B cell (primary cell): ENCODE data around the gene ACSBG1. TPM values are rescaled to one million over a fixed set of nuclear protein-coding genes. Genes with fewer than 3 reads are reported as not detected.

ENCODE experiments used
- ATAC-seq: fragments of 200-7000 bp; cut with Tn5 transposase; one replicate; pipeline ENCODE4 v1.10.0; 2021; ENCODE audit warnings: low read depth, mild to moderate bottlenecking, moderate number of reproducible peaks, moderate library complexity
- CTCF ChIA-PET: fragments of 350-600 bp; sonication (Branson Sonifier 250); formaldehyde crosslinking; loops from one replicate; lab custom pipeline; 2021; ENCODE audit warnings: antibody characterized with exemption, inconsistent platforms; lab: Charles Lee
- POLR2A ChIA-PET: fragments of 350-600 bp; sonication (Branson Sonifier 250); formaldehyde crosslinking; loops from one replicate; lab custom pipeline; 2021; ENCODE audit warnings: antibody characterized with exemption; lab: Charles Lee
- DNase-seq: peaks from one replicate; pipeline ENCODE4 v3.0.0; 2013
- H2AFZ ChIP-seq: 2 replicates; pipeline ENCODE4 v1.6.1; 2012; ENCODE audit warnings: mild to moderate bottlenecking, low read depth, low read length; ENCODE audit not compliant: insufficient read depth, poor library complexity, severe bottlenecking
- H3K27ac ChIP-seq, 2 donors: 1 replicate in 1 of 2; 2 replicates in 1 of 2; pipeline ENCODE4 v1.5.1; 2012 to 2013; ENCODE audit warnings: low read length in 2 of 2, mild to moderate bottlenecking in 2 of 2, moderate library complexity in 1 of 2
- H3K27me3 ChIP-seq, 4 experiments: fragments of 200-600 bp in 1 of 4; sonication (generic) in 1 of 4; replicated peaks in 1 of 4; 1 replicate in 2 of 4; 2 replicates in 2 of 4; pipeline versions ENCODE4 v1.6.1 to v1.7.0; 2013 to 2016; ENCODE audit warnings: low read length in 3 of 4, mild to moderate bottlenecking in 2 of 4, mixed read lengths in 1 of 4, moderate library complexity in 1 of 4; ENCODE audit not compliant: insufficient read depth in 4 of 4, control insufficient read depth in 3 of 4; ENCODE audit errors: control extremely low read depth in 1 of 4
- H3K36me3 ChIP-seq, 2 experiments: replicated peaks in 1 of 2; 1 replicate in 1 of 2; 2 replicates in 1 of 2; pipeline versions ENCODE4 v1.6.1 to v1.7.1; 2013; ENCODE audit warnings: low read length in 1 of 2; ENCODE audit not compliant: insufficient read depth in 2 of 2, control insufficient read depth in 1 of 2; ENCODE audit errors: control extremely low read depth in 1 of 2, extremely low read depth in 1 of 2
- H3K4me1 ChIP-seq, 2 donors: fragments of 200-600 bp in 1 of 2; sonication (generic) in 1 of 2; 1 replicate in 1 of 2; 2 replicates in 1 of 2; pipeline versions ENCODE4 v1.5.1 to v1.6.1; 2013 to 2017; ENCODE audit warnings: low read length in 2 of 2; ENCODE audit not compliant: control insufficient read depth in 2 of 2, insufficient read depth in 2 of 2
- H3K4me2 ChIP-seq: replicated peaks from 2 replicates; pipeline ENCODE3; 2012; ENCODE audit warnings: mild to moderate bottlenecking, low read depth, low read length; ENCODE audit not compliant: poor library complexity, severe bottlenecking
- H3K4me3 ChIP-seq, 5 experiments: fragments of 200-600 bp in 1 of 5; sonication (generic) in 1 of 5; 1 replicate in 3 of 5; 2 replicates in 2 of 5; pipeline versions ENCODE4 v1.5.1 to v1.7.0; 2011 to 2016; ENCODE audit warnings: low read length in 4 of 5, mild to moderate bottlenecking in 4 of 5, low read depth in 2 of 5, control low read depth in 1 of 5, moderate library complexity in 1 of 5; ENCODE audit not compliant: insufficient read depth in 1 of 5; ENCODE audit errors: control extremely low read depth in 1 of 5, extremely low read depth in 1 of 5
- H3K79me2 ChIP-seq: fragments of 200-600 bp; sonication (generic); one replicate; pipeline ENCODE4 v1.6.0; 2016; ENCODE audit warnings: low read length; ENCODE audit not compliant: control insufficient read depth, insufficient read depth
- H3K9ac ChIP-seq: fragments of 200-600 bp; sonication (generic); 2 replicates; pipeline ENCODE4 v1.6.1; 2017; ENCODE audit warnings: mild to moderate bottlenecking, low read length, moderate library complexity
- H3K9me3 ChIP-seq, 3 donors: one replicate each; pipeline versions ENCODE4 v1.6.1 to v1.7.1; 2013; ENCODE audit warnings: low read length in 2 of 3; ENCODE audit not compliant: control insufficient read depth in 2 of 3, insufficient read depth in 1 of 3; ENCODE audit errors: control extremely low read depth in 1 of 3
- H4K20me1 ChIP-seq: 2 replicates; pipeline ENCODE4 v1.6.0; 2012; ENCODE audit warnings: mild to moderate bottlenecking, low read length; ENCODE audit not compliant: insufficient read depth, control insufficient read depth, poor library complexity, severe bottlenecking
- H3K27ac Mint-ChIP-seq: one replicate; pipeline ENCODE4 v1.8.0; 2021; ENCODE audit warnings: mixed read lengths
- H3K27me3 Mint-ChIP-seq: one replicate; pipeline ENCODE4 v1.8.0; 2021; ENCODE audit warnings: mixed read lengths
- H3K4me1 Mint-ChIP-seq: one replicate; pipeline ENCODE4 v1.8.0; 2021; ENCODE audit warnings: mixed read lengths
- H3K4me3 Mint-ChIP-seq: one replicate; pipeline ENCODE4 v1.8.0; 2021; ENCODE audit warnings: mixed read lengths
- H3K9me3 Mint-ChIP-seq: one replicate; pipeline ENCODE4 v1.8.0; 2022; ENCODE audit warnings: mixed read lengths; ENCODE audit not compliant: insufficient read depth
- EZH2 ChIP-seq: IDR thresholded peaks from 2 replicates; pipeline ENCODE4 v1.6.1; 2012; ENCODE audit warnings: borderline replicate concordance, low read depth, mild to moderate bottlenecking, moderate library complexity, low read length; ENCODE audit not compliant: insufficient read depth, poor library complexity, severe bottlenecking
- WGBS: methylation state at CpG from one replicate; pipeline ENCODE4 v1.1.5; 2013; ENCODE audit warnings: missing lambda C conversion rate; ENCODE audit not compliant: insufficient coverage; 5-methylcytosine and 5-hydroxymethylcytosine counted together
- intact Hi-C: fragments of 100-400 bp; cut with micrococcal nuclease; formaldehyde crosslinking; loops from one replicate; pipeline ENCODE4 v1.10.0; 2022
- polyA plus RNA-seq: library from polyadenylated mRNA; depleted of rRNA; stranded (reverse); fragments of >200 nt; gene quantifications from 2 replicates; pipeline ENCODE4 v1.2.3, GENCODE V29; 2012
- total RNA-seq, 2 donors: library from RNA; stranded (reverse); fragments of 120-200 nt in 1 of 2; gene quantifications; 1 replicate in 1 of 2; 2 replicates in 1 of 2; pipeline versions ENCODE4 v1.2.3 to v1.2.4, GENCODE V29; 2013 to 2022
- TF ChIP-seq, protein P1 (sequence below): fragments of 200-600 bp; IDR thresholded peaks from one replicate; pipeline ENCODE4 v1.8.0; 2022; ENCODE audit warnings: antibody characterized with exemption, mild to moderate bottlenecking

ACSBG1 gene
- total and polyA plus RNA-seq, 2 donors (not counting 1 experiment from before 2014, with no cell fraction given), result 0.03 to 0.07 TPM

GRCh38 chr15:78266229-78266628 lies 31.9 kb upstream of the ACSBG1 start:
- Histone ChIP-seq H4K20me1 (no peaks in the 10 kb centered on the region), H3K27ac (no peak overlapping the region), H3K27me3 (peaks cover 0 to 3% (median 0%) of the 10 kb centered on the region in 4 experiments), H3K36me3 (no peaks in the 10 kb centered on the region), H3K79me2 (no peaks in the 10 kb centered on the region), H3K4me3 (no peak overlapping the region), H2AFZ (no peak overlapping the region), H3K4me1 (peaks cover 10% of the 10 kb centered on the region in 2 donors), H3K9me3 (no peaks in the 10 kb centered on the region), H3K9ac (no peak overlapping the region), H3K4me2 (no peak overlapping the region)
- Mint-ChIP-seq H3K27me3 (no peaks in the 10 kb centered on the region), H3K4me1 (peaks cover 13% of the 10 kb centered on the region), H3K9me3 (no peaks in the 10 kb centered on the region), H3K27ac (no peak overlapping the region), H3K4me3 (no peak overlapping the region)
- ChIA-PET POLR2A (no interaction called here), CTCF (interaction anchor here (1.1 to 1.6 kb wide), 3 partner anchors 33 to 171 kb away, joined by 3 to 8 read pairs (median 5); partner anchors contain the start of genes CIB2, IREB2 and SKIC8)
- intact Hi-C loops, result no loop called here
- TF ChIP-seq, protein P1, sequence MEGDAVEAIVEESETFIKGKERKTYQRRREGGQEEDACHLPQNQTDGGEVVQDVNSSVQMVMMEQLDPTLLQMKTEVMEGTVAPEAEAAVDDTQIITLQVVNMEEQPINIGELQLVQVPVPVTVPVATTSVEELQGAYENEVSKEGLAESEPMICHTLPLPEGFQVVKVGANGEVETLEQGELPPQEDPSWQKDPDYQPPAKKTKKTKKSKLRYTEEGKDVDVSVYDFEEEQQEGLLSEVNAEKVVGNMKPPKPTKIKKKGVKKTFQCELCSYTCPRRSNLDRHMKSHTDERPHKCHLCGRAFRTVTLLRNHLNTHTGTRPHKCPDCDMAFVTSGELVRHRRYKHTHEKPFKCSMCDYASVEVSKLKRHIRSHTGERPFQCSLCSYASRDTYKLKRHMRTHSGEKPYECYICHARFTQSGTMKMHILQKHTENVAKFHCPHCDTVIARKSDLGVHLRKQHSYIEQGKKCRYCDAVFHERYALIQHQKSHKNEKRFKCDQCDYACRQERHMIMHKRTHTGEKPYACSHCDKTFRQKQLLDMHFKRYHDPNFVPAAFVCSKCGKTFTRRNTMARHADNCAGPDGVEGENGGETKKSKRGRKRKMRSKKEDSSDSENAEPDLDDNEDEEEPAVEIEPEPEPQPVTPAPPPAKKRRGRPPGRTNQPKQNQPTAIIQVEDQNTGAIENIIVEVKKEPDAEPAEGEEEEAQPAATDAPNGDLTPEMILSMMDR, result no peak
- TF ChIP-seq EZH2, result no peak
- DNase-seq, result no peak
- ATAC-seq, result no peak

DNA sequence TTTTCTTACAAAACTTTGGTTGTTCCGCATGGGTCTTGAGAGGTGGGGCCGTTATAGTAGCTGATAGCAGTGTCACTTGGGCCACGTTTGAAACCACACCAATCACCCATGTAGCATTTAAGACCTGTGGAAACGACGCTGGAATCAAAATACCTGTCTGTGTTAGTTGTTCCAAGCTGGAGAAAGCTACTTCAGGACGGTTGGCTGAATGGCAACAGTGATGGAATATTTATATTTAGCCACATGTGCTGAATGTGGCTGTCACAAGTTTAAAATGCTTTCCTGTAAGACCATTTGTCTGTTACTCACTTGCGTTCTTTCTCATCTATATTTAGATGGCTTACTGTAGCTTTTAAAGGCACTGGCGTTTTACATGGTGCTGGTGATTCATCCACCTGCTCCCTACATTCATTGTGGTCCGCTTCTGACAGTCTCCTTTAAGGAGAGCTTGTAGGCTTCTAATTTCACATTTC lies 31.4 kb upstream of the ACSBG1 start:
- no peaks in the 10 kb centered on the region for H3K79me2 ChIP-seq
- peaks cover 10% of the 10 kb centered on the region in 2 donors for H3K4me1 ChIP-seq
- H3K27me3 Mint-ChIP-seq, result no peaks in the 10 kb centered on the region
- 73% methylated on average over 6 of the region's 9 CpGs for WGBS
- intact Hi-C loops, result no loop called here
- ChIA-PET CTCF (interaction anchor here (0.7 to 1.6 kb wide), 4 partner anchors 33 to 172 kb away, joined by 3 to 8 read pairs (median 6); partner anchors contain the start of genes CIB2, IREB2 and SKIC8), POLR2A (interaction anchor here (1.3 kb wide), 1 partner anchor 34 kb away, joined by 4 read pairs; the partner anchor contains the start of gene SKIC8)
- peak overlapping the region; percentile 80 for H2AFZ ChIP-seq
- H3K4me3 ChIP-seq, result no peak overlapping the region
- no peak for ATAC-seq
- peak overlapping the region; percentile 89 for H3K27ac Mint-ChIP-seq
- peaks cover 13% of the 10 kb centered on the region for H3K4me1 Mint-ChIP-seq
- no peaks in the 10 kb centered on the region for H3K9me3 Mint-ChIP-seq
- H3K9ac ChIP-seq, result no peak overlapping the region
- H3K27me3 ChIP-seq, result peaks cover 0 to 3% (median 0%) of the 10 kb centered on the region in 4 experiments
- no peak overlapping the region for H3K27ac ChIP-seq
- no peaks in the 10 kb centered on the region for H3K9me3 ChIP-seq
- no peak for DNase-seq
- TF ChIP-seq EZH2, result no peak
- TF ChIP-seq, protein P1, result no peak
- peak overlapping the region; percentile 88 for H3K4me3 Mint-ChIP-seq
- H3K36me3 ChIP-seq, result no peaks in the 10 kb centered on the region
- H3K4me2 ChIP-seq, result no peak overlapping the region
- no peaks in the 10 kb centered on the region for H4K20me1 ChIP-seq
